Measurements from ENCODE around the gene HACD3.

GRCh38 chr15:65528461-65529060 lies 1.7 kb upstream of the HACD3 start:
- TF ChIP-seq CTCF (conservative IDR thresholded peaks at IDR 0.05; ENCODE audit: low read depth, low read length) = no peak
- no peak for TF ChIP-seq MXI1 (IDR thresholded peaks at IDR 0.05; ENCODE audit: borderline replicate concordance, low read depth, low read length)

All from IMR-90 (cell line).